CD1c-positive myeloid dendritic cell (primary cell): ENCODE measurements around the gene LDB3.
"Not testable (repeated sequence)": the region's sequence is repeated elsewhere in the genome, so short reads cannot be mapped to it uniquely, and the experiment has no call there.

Experiments
- DNase-seq: peaks from one replicate; pipeline ENCODE4 v3.0.0-alpha.2; 2016; ENCODE audit errors: extremely low spot score

The LDB3 gene

GRCh38 chr10:86668297-86669165 lies at the start of gene LDB3:
Gene LDB3 (plus strand): TSS chr10:86668511. CDS start chr10:86668692, 181 bp downstream.
- DNase-seq, result no peak

GRCh38 chr10:86628311-86628710 lies 40.0 kb upstream of the LDB3 start:
- DNase-seq, result no peak

- DNase-seq, result no peak
These were observed 38.2 kb upstream of the LDB3 start for GRCh38 chr10:86630079-86630478.

- DNase-seq, result no peak
These were observed 36.1 kb upstream of the LDB3 start for GRCh38 chr10:86632009-86632800.

- DNase-seq, result no peak
These were observed 35.4 kb upstream of the LDB3 start for GRCh38 chr10:86632951-86633350.

GRCh38 chr10:86635402-86635801 lies 32.9 kb upstream of the LDB3 start:
- DNase-seq, result no peak

- no peak for DNase-seq
These were observed 32.0 kb upstream of the LDB3 start for GRCh38 chr10:86636311-86636710.

- DNase-seq, result no peak
These were observed 26.3 kb upstream of the LDB3 start for GRCh38 chr10:86642021-86642420.

- no peak for DNase-seq
These were observed 25.8 kb upstream of the LDB3 start for GRCh38 chr10:86642499-86642898.

GRCh38 chr10:86644152-86644793 lies 24.0 kb upstream of the LDB3 start:
- no peak for DNase-seq

GRCh38 chr10:86644794-86645445 lies 23.4 kb upstream of the LDB3 start:
- DNase-seq, result no peak

GRCh38 chr10:86645621-86646165 lies 22.6 kb upstream of the LDB3 start:
- DNase-seq, result not testable (repeated sequence)

GRCh38 chr10:86646532-86646931 lies 21.8 kb upstream of the LDB3 start:
- no peak for DNase-seq

- no peak for DNase-seq
These were observed 21.4 kb upstream of the LDB3 start for GRCh38 chr10:86646933-86647332.

GRCh38 chr10:86647773-86648703 lies 20.3 kb upstream of the LDB3 start:
- no peak for DNase-seq

GRCh38 chr10:86648704-86649427 lies 19.4 kb upstream of the LDB3 start:
- DNase-seq, result no peak

GRCh38 chr10:86649471-86650150 lies 18.7 kb upstream of the LDB3 start:
- no peak for DNase-seq

GRCh38 chr10:86650151-86650550 lies 18.2 kb upstream of the LDB3 start:
- no peak for DNase-seq

GRCh38 chr10:86651021-86651471 lies 17.3 kb upstream of the LDB3 start:
- DNase-seq, result no peak
